Subcutaneous adipose tissue (tissue), 4 donors: ENCODE measurements around the gene GPC3. TPM values are rescaled to one million over a fixed set of nuclear protein-coding genes. Genes with fewer than 3 reads are reported as not detected.

Experiments used
- total RNA-seq, 4 donors: library from RNA; depleted of rRNA; stranded (reverse); fragments of >200 nt; gene quantifications; one replicate each; pipeline ENCODE4 v1.1.0, GENCODE V29; 2016
- TF ChIP-seq, protein P1 (sequence below): fragments of 450-650 bp; IDR thresholded peaks from one replicate; pipeline ENCODE4 v1.5.1; 2016; ENCODE audit warnings: low read depth, mild to moderate bottlenecking, control low read depth, antibody characterized with exemption, moderate library complexity

The GPC3 gene
- total RNA-seq, 4 donors from 2014 or later = 61.8 to 142 (median 84.5) TPM

DNA sequence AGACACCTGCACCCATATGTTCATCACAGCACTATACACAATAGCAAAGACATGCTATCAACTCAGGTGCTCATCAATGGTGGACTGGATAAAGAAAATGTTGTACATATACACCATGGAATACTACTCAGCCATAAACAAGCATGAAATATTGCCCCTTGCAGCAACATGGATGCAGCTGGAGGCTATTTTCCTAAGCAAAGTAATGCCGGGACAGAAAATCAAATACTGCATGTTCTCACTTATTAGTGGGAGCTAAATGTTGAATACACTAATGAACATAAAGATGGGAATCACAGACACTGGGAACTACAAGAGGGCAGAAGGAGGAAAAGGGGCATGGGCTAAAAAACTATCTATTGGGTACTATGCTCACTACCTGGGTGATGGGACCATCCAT is 278.5 kb downstream of the GPC3 start:
- TF ChIP-seq, protein P1, sequence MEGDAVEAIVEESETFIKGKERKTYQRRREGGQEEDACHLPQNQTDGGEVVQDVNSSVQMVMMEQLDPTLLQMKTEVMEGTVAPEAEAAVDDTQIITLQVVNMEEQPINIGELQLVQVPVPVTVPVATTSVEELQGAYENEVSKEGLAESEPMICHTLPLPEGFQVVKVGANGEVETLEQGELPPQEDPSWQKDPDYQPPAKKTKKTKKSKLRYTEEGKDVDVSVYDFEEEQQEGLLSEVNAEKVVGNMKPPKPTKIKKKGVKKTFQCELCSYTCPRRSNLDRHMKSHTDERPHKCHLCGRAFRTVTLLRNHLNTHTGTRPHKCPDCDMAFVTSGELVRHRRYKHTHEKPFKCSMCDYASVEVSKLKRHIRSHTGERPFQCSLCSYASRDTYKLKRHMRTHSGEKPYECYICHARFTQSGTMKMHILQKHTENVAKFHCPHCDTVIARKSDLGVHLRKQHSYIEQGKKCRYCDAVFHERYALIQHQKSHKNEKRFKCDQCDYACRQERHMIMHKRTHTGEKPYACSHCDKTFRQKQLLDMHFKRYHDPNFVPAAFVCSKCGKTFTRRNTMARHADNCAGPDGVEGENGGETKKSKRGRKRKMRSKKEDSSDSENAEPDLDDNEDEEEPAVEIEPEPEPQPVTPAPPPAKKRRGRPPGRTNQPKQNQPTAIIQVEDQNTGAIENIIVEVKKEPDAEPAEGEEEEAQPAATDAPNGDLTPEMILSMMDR = no peak

DNA sequence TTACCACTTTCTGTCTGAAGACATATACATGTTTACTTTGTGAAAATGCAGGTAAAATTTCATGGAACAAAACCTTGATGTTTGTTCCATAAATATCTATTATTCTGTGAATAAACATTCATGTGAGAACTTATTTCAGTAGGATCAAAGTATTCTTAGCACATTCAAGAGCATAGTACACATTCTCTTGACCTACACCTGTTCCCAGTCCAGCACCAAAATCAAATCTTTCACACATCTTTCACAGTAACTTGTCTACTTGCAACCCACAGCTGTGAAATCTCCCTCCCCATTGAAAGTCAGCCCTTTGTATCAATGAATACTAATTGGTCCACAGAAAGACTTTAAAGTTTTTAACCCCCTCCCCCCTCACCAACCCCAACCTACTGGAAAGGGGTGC is 283.2 kb downstream of the GPC3 start:
- TF ChIP-seq, protein P1 = no peak

DNA sequence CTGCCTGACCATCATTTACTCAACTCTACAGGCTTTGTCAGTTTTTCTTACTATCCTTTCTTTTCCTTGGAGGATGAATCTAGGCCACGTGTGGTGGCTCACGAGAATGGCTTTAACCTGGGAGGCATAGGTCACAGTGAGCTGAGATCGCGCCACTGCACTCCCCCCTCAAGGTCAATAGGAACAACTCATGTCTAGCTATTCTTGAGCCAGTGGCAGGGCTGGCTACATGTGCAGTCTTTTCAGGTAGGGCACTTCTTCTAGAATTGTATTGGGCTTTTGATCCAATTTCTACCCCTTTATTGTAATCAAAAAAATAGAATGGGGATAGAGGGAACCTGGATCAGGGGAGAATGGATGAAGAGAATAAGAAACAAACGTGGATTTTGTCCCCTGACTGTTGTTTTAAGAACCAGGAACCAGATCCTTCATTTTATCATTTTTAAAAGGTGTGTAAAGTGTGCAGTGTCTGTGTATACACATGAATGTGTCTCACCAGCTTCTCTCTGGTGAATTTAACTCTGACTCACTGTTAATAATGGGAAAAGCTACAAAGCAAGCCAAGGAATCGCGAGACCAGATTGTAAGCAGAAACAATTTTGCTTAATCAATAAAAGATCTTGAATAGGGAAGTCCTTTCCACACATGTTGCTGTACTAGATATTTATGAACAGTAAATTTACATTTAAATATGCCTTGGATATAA is 286.2 kb downstream of the GPC3 start:
- TF ChIP-seq, protein P1 = no peak

DNA sequence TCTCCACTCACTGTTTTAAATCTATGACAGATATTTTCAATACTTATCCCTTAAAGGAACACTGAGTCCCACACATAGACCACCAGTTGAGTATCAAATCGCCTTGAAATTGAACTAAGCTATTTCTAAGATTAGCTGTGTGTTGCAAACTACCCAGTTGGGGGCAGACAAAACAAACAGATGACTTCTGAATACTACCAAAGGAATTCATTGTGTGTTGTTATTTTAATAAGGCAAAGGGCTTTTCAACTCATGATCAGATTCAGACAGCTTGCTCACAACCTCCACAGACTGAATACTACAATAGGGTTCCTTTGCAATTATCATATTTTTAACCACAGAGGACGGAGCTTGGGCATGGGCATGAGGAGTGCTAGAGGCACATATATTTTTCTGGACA is 287.1 kb downstream of the GPC3 start:
- TF ChIP-seq, protein P1 = no peak

DNA sequence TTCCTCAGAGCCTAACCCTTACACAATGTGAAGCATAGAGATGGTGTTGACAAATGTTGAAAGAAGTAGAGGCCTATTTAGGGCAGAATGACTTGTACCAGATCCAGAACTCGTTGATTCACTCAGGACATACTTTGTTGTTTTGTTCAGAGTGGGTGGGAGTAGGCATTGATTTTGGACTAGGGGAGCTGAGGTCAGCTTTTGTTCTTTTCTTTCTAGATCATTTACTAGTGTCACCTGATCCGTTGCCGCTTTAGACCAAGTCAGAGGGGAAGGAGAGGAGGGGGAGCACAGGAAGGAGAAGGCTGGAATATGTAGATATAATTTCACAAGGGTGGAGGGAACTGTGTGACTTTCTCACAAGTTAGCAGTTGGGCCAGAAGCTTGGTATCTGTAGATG is 287.7 kb downstream of the GPC3 start:
- TF ChIP-seq, protein P1 = no peak

DNA sequence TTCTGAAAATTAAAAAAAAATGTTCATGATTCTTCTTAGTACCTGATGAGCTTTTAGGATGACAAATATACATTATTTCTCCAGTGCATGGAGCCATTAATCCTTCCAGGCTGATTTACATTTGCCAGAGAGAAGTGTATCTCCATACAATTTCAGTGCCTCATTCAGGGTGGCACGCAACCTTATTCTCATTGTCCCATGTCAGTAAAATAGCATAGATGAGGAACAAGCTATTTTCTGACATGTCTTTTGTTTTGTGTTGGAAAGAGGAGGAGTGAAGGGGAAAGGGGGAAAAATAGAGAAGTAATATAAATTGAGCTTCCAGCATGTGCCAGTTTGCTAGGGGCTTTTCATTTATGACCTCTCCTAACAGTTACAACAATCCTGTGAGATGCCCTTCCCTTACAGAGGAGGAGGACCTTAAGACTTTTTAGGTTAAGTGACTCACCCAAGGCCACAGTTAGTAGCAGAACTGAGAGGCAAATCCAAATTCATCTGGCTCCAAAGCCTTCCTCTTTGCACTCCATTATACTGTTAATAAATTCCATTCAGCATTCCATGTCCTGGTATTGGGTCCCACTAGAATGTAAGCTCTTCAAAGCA is 295.3 kb downstream of the GPC3 start:
- TF ChIP-seq, protein P1 = no peak

DNA sequence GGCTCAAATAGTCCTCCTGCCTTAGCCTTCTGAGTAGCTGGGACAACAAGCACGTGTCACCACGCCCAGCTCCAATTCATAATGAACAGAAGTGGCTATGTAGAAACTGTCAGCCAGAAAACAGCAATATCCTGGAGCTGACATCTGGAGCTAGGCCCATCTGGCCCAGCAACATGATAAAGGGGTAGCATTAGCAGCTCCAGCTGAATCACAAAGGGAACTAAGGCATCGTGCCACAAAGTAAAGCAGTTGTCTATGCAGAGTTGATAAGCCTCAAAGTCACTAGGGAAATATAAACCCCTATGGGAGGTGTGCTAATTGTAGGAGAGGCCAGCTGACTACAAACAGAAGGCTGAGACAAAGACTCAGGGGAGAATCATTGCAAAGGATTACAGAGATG is 299.6 kb downstream of the GPC3 start:
- TF ChIP-seq, protein P1 = no peak
